DMS79 (cell line): ENCODE measurements around the gene EML3.
"Not testable (repeated sequence)": the region's sequence is repeated elsewhere in the genome, so short reads cannot be mapped to it uniquely, and the experiment has no call there.

Experiments
- DNase-seq: peaks from one replicate; lab custom pipeline; 2025; lab: John Stamatoyannopoulos, UW

EML3 gene

GRCh38 chr11:62612366-62613290, at the start of gene EML3, which contains the start of gene ROM1:
Gene EML3 (minus strand): TSS chr11:62612775. CDS start chr11:62612457, 318 bp downstream.
Gene ROM1 (plus strand): TSS chr11:62613257. CDS start chr11:62613282, 25 bp downstream.
- DNase-seq, result peak; percentile 34

GRCh38 chr11:62656796-62657429, 44.3 kb upstream of the EML3 start:
- no peak for DNase-seq

- DNase-seq, result no peak
These were observed 41.7 kb upstream of the EML3 start for GRCh38 chr11:62654297-62654696.

GRCh38 chr11:62652161-62653006, 39.8 kb upstream of the EML3 start:
- DNase-seq, result no peak

GRCh38 chr11:62650283-62650682, 37.7 kb upstream of the EML3 start:
- DNase-seq, result not testable (repeated sequence)

GRCh38 chr11:62649486-62649885, 36.9 kb upstream of the EML3 start:
- no peak for DNase-seq

GRCh38 chr11:62648967-62649364, 36.4 kb upstream of the EML3 start:
- DNase-seq, result no peak

- no peak for DNase-seq
These were observed 35.8 kb upstream of the EML3 start for GRCh38 chr11:62648185-62648966.

GRCh38 chr11:62647609-62648005, 35.0 kb upstream of the EML3 start:
- DNase-seq, result no peak

GRCh38 chr11:62646825-62647608, 34.4 kb upstream of the EML3 start:
- no peak for DNase-seq

GRCh38 chr11:62645946-62646824, 33.6 kb upstream of the EML3 start, which contains the start of gene GANAB:
Gene GANAB (minus strand): TSS chr11:62646613. CDS start chr11:62646599, 14 bp downstream.
- peak; percentile 96 for DNase-seq

GRCh38 chr11:62645671-62645945, 33.0 kb upstream of the EML3 start:
- DNase-seq, result no peak

GRCh38 chr11:62644220-62644619, 31.6 kb upstream of the EML3 start:
- DNase-seq, result no peak

GRCh38 chr11:62632492-62632891, 19.9 kb upstream of the EML3 start:
- no peak for DNase-seq

- DNase-seq, result no peak
These were observed 15.1 kb upstream of the EML3 start for GRCh38 chr11:62627713-62628112.

- no peak for DNase-seq
These were observed 10.0 kb upstream of the EML3 start for GRCh38 chr11:62622476-62623089.

- DNase-seq, result peak; percentile 99
These were observed 9.2 kb upstream of the EML3 start, which contains the start of gene B3GAT3 for GRCh38 chr11:62621567-62622470. Gene B3GAT3 (minus strand): TSS chr11:62621986. CDS start chr11:62621947, 39 bp downstream.

- DNase-seq, result no peak
These were observed 8.5 kb upstream of the EML3 start for GRCh38 chr11:62621027-62621566.
